ENCODE data around the gene GMDS.
A peak's percentile ranks its signal among the peaks of the same experiment; 100 is the strongest.

GMDS gene

GRCh38 chr6:2254747-2255146, 9.3 kb upstream of the GMDS start:
- Histone ChIP-seq H3K9me3 (ENCODE audit: control extremely low read depth in 1 of 5, control insufficient read depth in 4 of 5, insufficient read depth in 2 of 5, low read depth in 1 of 5, low read length in 4 of 5) (peaks cover 0 to 19% (median 1%) of the 10 kb centered on the region in 5 experiments), H3K4me3 (ENCODE audit: control insufficient read depth in 1 of 7, extremely low read depth in 1 of 7, insufficient read depth in 4 of 7, low read depth in 2 of 7, low read length in 6 of 7) (no peak overlapping the region), H3K36me3 (ENCODE audit: control insufficient read depth in 4 of 4, insufficient read depth in 4 of 4, low read length in 3 of 4) (peaks cover 16 to 58% (median 24%) of the 10 kb centered on the region in 4 experiments), H3K27ac (ENCODE audit: insufficient read depth in 1 of 2, low read depth in 1 of 2, low read length in 2 of 2, poor library complexity in 1 of 2, severe bottlenecking in 2 of 2) (no peak overlapping the region), H3K27me3 (replicated peaks in 2 of 5; ENCODE audit: control insufficient read depth in 4 of 5, insufficient read depth in 5 of 5, low read length in 4 of 5) (no peaks in the 10 kb centered on the region), H3K4me1 (ENCODE audit: control extremely low read depth in 1 of 4, control insufficient read depth in 4 of 4, insufficient read depth in 4 of 4, low read length in 3 of 4) (no peaks in the 10 kb centered on the region)
- ChIA-PET CTCF (no interaction called here), POLR2A (no interaction called here)
- no peak for DNase-seq
- WGBS (ENCODE audit: insufficient coverage) = 100% methylated on average over 3 of the region's 3 CpGs

- Histone ChIP-seq H3K36me3 (ENCODE audit: control insufficient read depth in 4 of 4, insufficient read depth in 4 of 4, low read length in 3 of 4) (peaks cover 2 to 42% (median 15%) of the 10 kb centered on the region in 4 experiments), H3K27ac (ENCODE audit: insufficient read depth in 1 of 2, low read depth in 1 of 2, low read length in 2 of 2, poor library complexity in 1 of 2, severe bottlenecking in 2 of 2) (no peak overlapping the region), H3K4me3 (ENCODE audit: control insufficient read depth in 1 of 7, extremely low read depth in 1 of 7, insufficient read depth in 4 of 7, low read depth in 2 of 7, low read length in 6 of 7) (no peak overlapping the region), H3K9me3 (ENCODE audit: control extremely low read depth in 1 of 5, control insufficient read depth in 4 of 5, insufficient read depth in 2 of 5, low read depth in 1 of 5, low read length in 4 of 5) (peaks cover 0 to under 1% (median 0%) of the 10 kb centered on the region in 5 experiments), H3K27me3 (replicated peaks in 2 of 5; ENCODE audit: control insufficient read depth in 4 of 5, insufficient read depth in 5 of 5, low read length in 4 of 5) (no peaks in the 10 kb centered on the region), H3K4me1 (ENCODE audit: control extremely low read depth in 1 of 4, control insufficient read depth in 4 of 4, insufficient read depth in 4 of 4, low read length in 3 of 4) (peaks cover 12 to 25% (median 20%) of the 10 kb centered on the region in 4 experiments)
- ChIA-PET CTCF (interaction anchor here (1.8 kb wide), 1 partner anchor 9 kb away, joined by 3 read pairs; no protein-coding TSS in a partner anchor), POLR2A (no interaction called here)
- DNase-seq = no peak
- WGBS (ENCODE audit: insufficient coverage) = 100% methylated on average over 4 of the region's 7 CpGs
Measured at GRCh38 chr6:2249126-2249525, 3.7 kb upstream of the GMDS start.

- DNase-seq = peak in 2 of 3 donors; percentile 23 to 36
- Histone ChIP-seq H3K9me3 (ENCODE audit: control extremely low read depth in 1 of 5, control insufficient read depth in 4 of 5, insufficient read depth in 2 of 5, low read depth in 1 of 5, low read length in 4 of 5) (no peaks in the 10 kb centered on the region), H3K27me3 (replicated peaks in 2 of 5; ENCODE audit: control insufficient read depth in 4 of 5, insufficient read depth in 5 of 5, low read length in 4 of 5) (no peaks in the 10 kb centered on the region), H3K4me1 (ENCODE audit: control extremely low read depth in 1 of 4, control insufficient read depth in 4 of 4, insufficient read depth in 4 of 4, low read length in 3 of 4) (peaks cover 14 to 26% (median 21%) of the 10 kb centered on the region in 4 experiments), H3K36me3 (ENCODE audit: control insufficient read depth in 4 of 4, insufficient read depth in 4 of 4, low read length in 3 of 4) (peaks cover 0 to 35% (median 9%) of the 10 kb centered on the region in 4 experiments), H3K4me3 (ENCODE audit: control insufficient read depth in 1 of 7, extremely low read depth in 1 of 7, insufficient read depth in 4 of 7, low read depth in 2 of 7, low read length in 6 of 7) (no peak overlapping the region), H3K27ac (ENCODE audit: insufficient read depth in 1 of 2, low read depth in 1 of 2, low read length in 2 of 2, poor library complexity in 1 of 2, severe bottlenecking in 2 of 2) (no peak overlapping the region)
- ChIA-PET CTCF (interaction anchor here (1.8 kb wide), 1 partner anchor 10 kb away, joined by 3 read pairs; no protein-coding TSS in a partner anchor), POLR2A (interaction anchor here (0.6 kb wide), 1 partner anchor 14 kb away, joined by 3 read pairs; no protein-coding TSS in a partner anchor)
- 96% methylated on average over 4 of the region's 5 CpGs for WGBS (ENCODE audit: insufficient coverage)
Measured at GRCh38 chr6:2247664-2248063, 2.3 kb upstream of the GMDS start.

- Histone ChIP-seq H3K4me3 (ENCODE audit: control insufficient read depth in 1 of 7, extremely low read depth in 1 of 7, insufficient read depth in 4 of 7, low read depth in 2 of 7, low read length in 6 of 7) (peak overlapping the region; percentile 71 to 93 (median 86)), H3K36me3 (ENCODE audit: control insufficient read depth in 4 of 4, insufficient read depth in 4 of 4, low read length in 3 of 4) (peaks cover 0 to 26% (median 9%) of the 10 kb centered on the region in 4 experiments), H3K27ac (ENCODE audit: insufficient read depth in 1 of 2, low read depth in 1 of 2, low read length in 2 of 2, poor library complexity in 1 of 2, severe bottlenecking in 2 of 2) (peak overlapping the region; percentile 86 to 95), H3K27me3 (replicated peaks in 2 of 5; ENCODE audit: control insufficient read depth in 4 of 5, insufficient read depth in 5 of 5, low read length in 4 of 5) (no peaks in the 10 kb centered on the region), H3K4me1 (ENCODE audit: control extremely low read depth in 1 of 4, control insufficient read depth in 4 of 4, insufficient read depth in 4 of 4, low read length in 3 of 4) (peaks cover 14 to 26% (median 21%) of the 10 kb centered on the region in 4 experiments), H3K9me3 (ENCODE audit: control extremely low read depth in 1 of 5, control insufficient read depth in 4 of 5, insufficient read depth in 2 of 5, low read depth in 1 of 5, low read length in 4 of 5) (no peaks in the 10 kb centered on the region)
- ChIA-PET CTCF (interaction anchor here (0.6 kb wide), 1 partner anchor 248 kb away, joined by 3 read pairs; no protein-coding TSS in a partner anchor), POLR2A (interaction anchor here (0.7 kb wide), 1 partner anchor 11 kb away, joined by 3 read pairs; no protein-coding TSS in a partner anchor)
- peak; percentile 58 to 87 (median 79) for DNase-seq
- 13% methylated on average over 26 of the region's 31 CpGs for WGBS (ENCODE audit: insufficient coverage)
Measured at GRCh38 chr6:2245877-2246863, 765 bp upstream of the GMDS start.

GRCh38 chr6:2244261-2245102, 923 bp downstream of the GMDS start:
- 35% methylated on average over 26 of the region's 32 CpGs for WGBS (ENCODE audit: insufficient coverage)
- Histone ChIP-seq H3K9me3 (ENCODE audit: control extremely low read depth in 1 of 5, control insufficient read depth in 4 of 5, insufficient read depth in 2 of 5, low read depth in 1 of 5, low read length in 4 of 5) (no peaks in the 10 kb centered on the region), H3K27me3 (replicated peaks in 2 of 5; ENCODE audit: control insufficient read depth in 4 of 5, insufficient read depth in 5 of 5, low read length in 4 of 5) (no peaks in the 10 kb centered on the region), H3K27ac (ENCODE audit: insufficient read depth in 1 of 2, low read depth in 1 of 2, low read length in 2 of 2, poor library complexity in 1 of 2, severe bottlenecking in 2 of 2) (peak overlapping the region in 1 of 2 experiments; percentile 32), H3K36me3 (ENCODE audit: control insufficient read depth in 4 of 4, insufficient read depth in 4 of 4, low read length in 3 of 4) (peaks cover 0 to 10% (median 6%) of the 10 kb centered on the region in 4 experiments), H3K4me3 (ENCODE audit: control insufficient read depth in 1 of 7, extremely low read depth in 1 of 7, insufficient read depth in 4 of 7, low read depth in 2 of 7, low read length in 6 of 7) (peak overlapping the region; percentile 71 to 93 (median 86)), H3K4me1 (ENCODE audit: control extremely low read depth in 1 of 4, control insufficient read depth in 4 of 4, insufficient read depth in 4 of 4, low read length in 3 of 4) (peaks cover 14 to 26% (median 21%) of the 10 kb centered on the region in 4 experiments)
- POLR2A ChIA-PET = no interaction called here
- CTCF ChIA-PET = no interaction called here
- DNase-seq = peak in 2 of 3 donors; percentile 8 to 19

GRCh38 chr6:2242311-2242710, 3.1 kb downstream of the GMDS start:
- no peak for DNase-seq
- Histone ChIP-seq H3K27me3 (replicated peaks in 2 of 5; ENCODE audit: control insufficient read depth in 4 of 5, insufficient read depth in 5 of 5, low read length in 4 of 5) (no peaks in the 10 kb centered on the region), H3K36me3 (ENCODE audit: control insufficient read depth in 4 of 4, insufficient read depth in 4 of 4, low read length in 3 of 4) (no peaks in the 10 kb centered on the region), H3K4me3 (ENCODE audit: control insufficient read depth in 1 of 7, extremely low read depth in 1 of 7, insufficient read depth in 4 of 7, low read depth in 2 of 7, low read length in 6 of 7) (no peak overlapping the region), H3K9me3 (ENCODE audit: control extremely low read depth in 1 of 5, control insufficient read depth in 4 of 5, insufficient read depth in 2 of 5, low read depth in 1 of 5, low read length in 4 of 5) (no peaks in the 10 kb centered on the region), H3K4me1 (ENCODE audit: control extremely low read depth in 1 of 4, control insufficient read depth in 4 of 4, insufficient read depth in 4 of 4, low read length in 3 of 4) (peaks cover 14 to 23% (median 20%) of the 10 kb centered on the region in 4 experiments), H3K27ac (ENCODE audit: insufficient read depth in 1 of 2, low read depth in 1 of 2, low read length in 2 of 2, poor library complexity in 1 of 2, severe bottlenecking in 2 of 2) (no peak overlapping the region)
- WGBS (ENCODE audit: insufficient coverage) = 98% methylated on average over 4 of the region's 4 CpGs
- POLR2A ChIA-PET = no interaction called here
- CTCF ChIA-PET = interaction anchor here (1.7 kb wide), 1 partner anchor 138 kb away, joined by 3 read pairs; no protein-coding TSS in a partner anchor

Measured in common myeloid progenitor, CD34-positive (primary cell).